Parathyroid adenoma (tissue), 2 donors: Measurements from ENCODE around the gene DNAJB5.
"Not testable (repeated sequence)": the region's sequence is repeated elsewhere in the genome, so short reads cannot be mapped to it uniquely, and the experiment has no call there.

Experiments
- H2AFZ ChIP-seq: fragments of 300-600 bp; sonication (generic); one replicate; pipeline ENCODE4 v1.7.0; 2017; ENCODE audit warnings: antibody characterized with exemption, mild to moderate bottlenecking
- H3K27ac ChIP-seq: fragments of 300-600 bp; sonication (generic); one replicate; pipeline ENCODE4 v1.7.0; 2017
- H3K27me3 ChIP-seq: fragments of 300-600 bp; sonication (generic); one replicate; pipeline ENCODE4 v1.7.0; 2017; ENCODE audit warnings: low read length; ENCODE audit not compliant: control insufficient read depth, insufficient read depth
- H3K36me3 ChIP-seq: fragments of 300-600 bp; sonication (generic); one replicate; pipeline ENCODE4 v1.7.0; 2017; ENCODE audit warnings: low read length; ENCODE audit not compliant: control insufficient read depth, insufficient read depth
- H3K4me1 ChIP-seq: fragments of 300-600 bp; sonication (generic); one replicate; pipeline ENCODE4 v1.7.0; 2017; ENCODE audit warnings: control low read depth
- H3K4me2 ChIP-seq: fragments of 300-600 bp; sonication (generic); one replicate; pipeline ENCODE4 v1.7.0; 2017; ENCODE audit warnings: low read length
- H3K4me3 ChIP-seq: fragments of 300-600 bp; sonication (generic); one replicate; pipeline ENCODE4 v1.7.0; 2017; ENCODE audit warnings: low read depth, low read length
- H3K79me2 ChIP-seq: fragments of 300-600 bp; sonication (generic); one replicate; pipeline ENCODE4 v1.7.0; 2017; ENCODE audit warnings: control low read depth
- H3K9ac ChIP-seq: fragments of 300-600 bp; sonication (generic); one replicate; pipeline ENCODE4 v1.7.0; 2017; ENCODE audit warnings: mild to moderate bottlenecking
- H3K9me3 ChIP-seq: fragments of 300-600 bp; sonication (generic); one replicate; pipeline ENCODE4 v1.7.0; 2017; ENCODE audit warnings: low read length; ENCODE audit not compliant: control insufficient read depth
- TF ChIP-seq, protein P1 (sequence below): fragments of 300-600 bp; sonication (generic); IDR thresholded peaks from one replicate; pipeline ENCODE4 v1.7.0; 2017; ENCODE audit warnings: antibody characterized with exemption, mild to moderate bottlenecking
- donor health status: primary hyperparathyroidism.

Gene DNAJB5

GRCh38 chr9:35001803-35002502, 12.4 kb downstream of the DNAJB5 start:
- Histone ChIP-seq H3K79me2 (no peaks in the 10 kb centered on the region), H3K27ac (no peak overlapping the region)

GRCh38 chr9:35002623-35003022, 13.1 kb downstream of the DNAJB5 start:
- no peaks in the 10 kb centered on the region for H3K79me2 ChIP-seq
- no peaks in the 10 kb centered on the region for H3K4me1 ChIP-seq
- no peak overlapping the region for H3K27ac ChIP-seq
- no peak overlapping the region for H2AFZ ChIP-seq
- H3K27me3 ChIP-seq, result no peaks in the 10 kb centered on the region
- TF ChIP-seq, protein P1, sequence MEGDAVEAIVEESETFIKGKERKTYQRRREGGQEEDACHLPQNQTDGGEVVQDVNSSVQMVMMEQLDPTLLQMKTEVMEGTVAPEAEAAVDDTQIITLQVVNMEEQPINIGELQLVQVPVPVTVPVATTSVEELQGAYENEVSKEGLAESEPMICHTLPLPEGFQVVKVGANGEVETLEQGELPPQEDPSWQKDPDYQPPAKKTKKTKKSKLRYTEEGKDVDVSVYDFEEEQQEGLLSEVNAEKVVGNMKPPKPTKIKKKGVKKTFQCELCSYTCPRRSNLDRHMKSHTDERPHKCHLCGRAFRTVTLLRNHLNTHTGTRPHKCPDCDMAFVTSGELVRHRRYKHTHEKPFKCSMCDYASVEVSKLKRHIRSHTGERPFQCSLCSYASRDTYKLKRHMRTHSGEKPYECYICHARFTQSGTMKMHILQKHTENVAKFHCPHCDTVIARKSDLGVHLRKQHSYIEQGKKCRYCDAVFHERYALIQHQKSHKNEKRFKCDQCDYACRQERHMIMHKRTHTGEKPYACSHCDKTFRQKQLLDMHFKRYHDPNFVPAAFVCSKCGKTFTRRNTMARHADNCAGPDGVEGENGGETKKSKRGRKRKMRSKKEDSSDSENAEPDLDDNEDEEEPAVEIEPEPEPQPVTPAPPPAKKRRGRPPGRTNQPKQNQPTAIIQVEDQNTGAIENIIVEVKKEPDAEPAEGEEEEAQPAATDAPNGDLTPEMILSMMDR, result no peak
- H3K4me2 ChIP-seq, result no peak overlapping the region
- H3K9me3 ChIP-seq, result no peaks in the 10 kb centered on the region
- H3K36me3 ChIP-seq, result no peaks in the 10 kb centered on the region
- no peak overlapping the region for H3K4me3 ChIP-seq
- no peak overlapping the region for H3K9ac ChIP-seq

More at GRCh38 chr9:35001803-35002502, 12.4 kb downstream of the DNAJB5 start:
- H3K36me3 ChIP-seq, result no peaks in the 10 kb centered on the region
- H3K27me3 ChIP-seq, result no peaks in the 10 kb centered on the region
- no peak overlapping the region for H3K4me2 ChIP-seq
- H3K4me1 ChIP-seq, result no peaks in the 10 kb centered on the region
- no peak overlapping the region for H2AFZ ChIP-seq
- TF ChIP-seq, protein P1, result no peak
- H3K4me3 ChIP-seq, result no peak overlapping the region
- no peak overlapping the region for H3K9ac ChIP-seq
- H3K9me3 ChIP-seq, result no peaks in the 10 kb centered on the region

DNA sequence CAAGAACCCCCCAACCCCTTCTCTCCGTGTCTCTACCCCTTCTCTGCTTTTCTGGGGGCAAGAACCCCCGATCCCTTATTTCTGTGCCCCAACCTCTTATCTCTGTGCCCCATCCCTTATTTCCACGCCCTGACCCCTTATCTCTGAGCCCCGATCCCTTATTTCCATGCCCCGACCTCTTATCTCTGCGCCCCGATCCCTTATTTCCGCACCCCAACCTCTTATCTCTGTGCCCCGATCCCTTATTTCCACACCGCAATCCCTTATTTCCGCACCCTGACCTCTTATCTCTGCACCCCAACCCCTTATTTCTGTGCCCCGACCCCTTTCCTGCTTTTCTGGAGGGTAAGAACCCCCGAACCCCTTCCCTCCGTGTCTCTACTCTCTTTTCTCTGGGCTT, 14.8 kb downstream of the DNAJB5 start:
- H3K9ac ChIP-seq, H3K4me2 ChIP-seq, H3K27ac ChIP-seq, H3K27me3 ChIP-seq, H2AFZ ChIP-seq, H3K9me3 ChIP-seq, H3K79me2 ChIP-seq, H3K36me3 ChIP-seq, H3K4me1 ChIP-seq, H3K4me3 ChIP-seq: not testable (repeated sequence)

- no peaks in the 10 kb centered on the region for H3K79me2 ChIP-seq
- no peak overlapping the region for H3K4me2 ChIP-seq
- H3K4me1 ChIP-seq, result no peaks in the 10 kb centered on the region
- H2AFZ ChIP-seq, result no peak overlapping the region
- no peaks in the 10 kb centered on the region for H3K36me3 ChIP-seq
- no peak overlapping the region for H3K4me3 ChIP-seq
- no peak overlapping the region for H3K9ac ChIP-seq
- H3K9me3 ChIP-seq, result no peaks in the 10 kb centered on the region
- TF ChIP-seq, protein P1, result no peak
- no peak overlapping the region for H3K27ac ChIP-seq
- H3K27me3 ChIP-seq, result no peaks in the 10 kb centered on the region
These were observed 20.9 kb downstream of the DNAJB5 start for GRCh38 chr9:35010351-35010958.

DNA sequence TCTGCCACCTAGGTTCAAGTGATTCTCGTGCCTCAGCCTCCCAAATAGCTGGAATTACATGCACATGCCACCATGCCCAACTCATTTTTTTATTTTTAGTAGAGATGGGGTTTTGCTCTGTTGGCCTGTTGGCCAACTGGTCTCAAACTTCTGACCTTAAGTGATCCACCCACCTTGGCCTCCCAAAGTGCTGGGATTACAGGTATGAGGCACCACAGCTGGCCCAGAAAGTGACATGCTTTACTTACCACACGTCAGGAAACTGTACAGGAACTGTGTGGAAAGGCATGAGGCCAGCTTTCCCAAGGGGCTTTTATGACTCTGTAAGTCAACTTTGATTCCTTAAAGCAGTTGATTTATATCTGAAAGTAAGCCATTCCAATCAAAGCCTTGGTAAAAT, 25.0 kb downstream of the DNAJB5 start:
- H3K4me1 ChIP-seq, result no peaks in the 10 kb centered on the region
- no peaks in the 10 kb centered on the region for H3K79me2 ChIP-seq
- no peak overlapping the region for H3K4me3 ChIP-seq
- TF ChIP-seq, protein P1, result no peak
- no peaks in the 10 kb centered on the region for H3K9me3 ChIP-seq
- no peak overlapping the region for H3K9ac ChIP-seq
- H3K27ac ChIP-seq, result no peak overlapping the region
- no peak overlapping the region for H3K4me2 ChIP-seq
- H2AFZ ChIP-seq, result no peak overlapping the region
- H3K36me3 ChIP-seq, result no peaks in the 10 kb centered on the region
- H3K27me3 ChIP-seq, result no peaks in the 10 kb centered on the region

GRCh38 chr9:35023443-35023842, 33.9 kb downstream of the DNAJB5 start:
- not testable (repeated sequence) for H3K27me3 ChIP-seq, H2AFZ ChIP-seq, H3K9ac ChIP-seq, H3K4me3 ChIP-seq, H3K4me2 ChIP-seq, H3K4me1 ChIP-seq, H3K27ac ChIP-seq, H3K36me3 ChIP-seq, H3K9me3 ChIP-seq, H3K79me2 ChIP-seq
